Fibroblast of skin of right biceps (primary cell): ENCODE measurements around the gene H2BK1.

Experiments
- DNase-seq: peaks from one replicate; pipeline ENCODE4 v3.0.0-alpha.2; 2013

H2BK1 gene

GRCh38 chr7:151198945-151199848 is 11.1 kb downstream of the H2BK1 start:
- DNase-seq, result no peak

- no peak for DNase-seq
Observed at GRCh38 chr7:151197932-151198331, 12.4 kb downstream of the H2BK1 start.

GRCh38 chr7:151195616-151196450 is 14.5 kb downstream of the H2BK1 start:
- DNase-seq, result no peak

- no peak for DNase-seq
Observed at GRCh38 chr7:151194188-151194587, 16.1 kb downstream of the H2BK1 start.

GRCh38 chr7:151193203-151193978 is 16.9 kb downstream of the H2BK1 start:
- no peak for DNase-seq

GRCh38 chr7:151192002-151192539 is 18.2 kb downstream of the H2BK1 start:
- no peak for DNase-seq

GRCh38 chr7:151191544-151191943 is 18.7 kb downstream of the H2BK1 start:
- no peak for DNase-seq

- no peak for DNase-seq
Observed at GRCh38 chr7:151189038-151189437, 21.2 kb downstream of the H2BK1 start.

GRCh38 chr7:151188252-151188542 is 22.1 kb downstream of the H2BK1 start:
- DNase-seq, result no peak

- no peak for DNase-seq
Observed at GRCh38 chr7:151187409-151188251, 22.7 kb downstream of the H2BK1 start.

GRCh38 chr7:151186640-151187408 is 23.5 kb downstream of the H2BK1 start, which contains the start of gene ASB10:
ASB10 (minus strand) TSS chr7:151187250; CDS start chr7:151187130, 120 bp downstream.
- DNase-seq, result no peak

- DNase-seq, result no peak
Observed at GRCh38 chr7:151185762-151186639, 24.3 kb downstream of the H2BK1 start.

GRCh38 chr7:151181011-151181431 is 29.3 kb downstream of the H2BK1 start:
- no peak for DNase-seq

GRCh38 chr7:151179946-151180345 is 30.3 kb downstream of the H2BK1 start:
- DNase-seq, result no peak

GRCh38 chr7:151179287-151179860 is 30.9 kb downstream of the H2BK1 start:
- no peak for DNase-seq

- no peak for DNase-seq
Observed at GRCh38 chr7:151178831-151179230, 31.5 kb downstream of the H2BK1 start.

- no peak for DNase-seq
Observed at GRCh38 chr7:151178236-151178635, 32.1 kb downstream of the H2BK1 start.

- no peak for DNase-seq
Observed at GRCh38 chr7:151177310-151177709, 33.0 kb downstream of the H2BK1 start.

- DNase-seq, result no peak
Observed at GRCh38 chr7:151176401-151176800, 33.9 kb downstream of the H2BK1 start.
